Caco-2 (cell line): ENCODE results near the gene REV3L. TPM values are rescaled to one million over a fixed set of nuclear protein-coding genes. Genes with fewer than 3 reads are reported as not detected.
A peak's percentile ranks its signal among the peaks of the same experiment; 100 is the strongest.

Experiments
- BruUV-seq: library from RNA; stranded (reverse); fragments of 400-500 nt; replicated peaks from 2 replicates; lab custom pipeline; 2021; lab: Mats Ljungman, UMichigan
- CTCF ChIA-PET: fragments of 300-600 bp; sonication (Branson Sonifier 250); formaldehyde crosslinking; loops from one replicate; lab custom pipeline; 2022; ENCODE audit warnings: antibody characterized with exemption; lab: Charles Lee
- POLR2A ChIA-PET: fragments of 300-600 bp; sonication (Branson Sonifier 250); formaldehyde crosslinking; loops from one replicate; lab custom pipeline; 2022; ENCODE audit warnings: antibody characterized with exemption; lab: Charles Lee
- DNase-seq, 2 experiments: peaks; one replicate each; pipeline versions ENCODE4 v3.0.0 to v3.0.0-alpha.2; 2020 to 2022
- H3K27me3 ChIP-seq: replicated peaks from 2 replicates; pipeline ENCODE4 v1.6.0; 2011; ENCODE audit warnings: low read length; ENCODE audit not compliant: control insufficient read depth, insufficient read depth
- H3K36me3 ChIP-seq: 2 replicates; pipeline ENCODE4 v1.5.1; 2011; ENCODE audit warnings: low read length; ENCODE audit not compliant: control insufficient read depth, insufficient read depth
- H3K4me1 ChIP-seq: fragments of 250-450 bp; sonication (Bioruptor Pico); 2 replicates; pipeline ENCODE4 v1.5.1; 2020; ENCODE audit warnings: mild to moderate bottlenecking
- H3K4me3 ChIP-seq: 2 replicates; pipeline ENCODE4 v1.5.1; 2011; ENCODE audit warnings: low read depth, mild to moderate bottlenecking, control low read depth, low read length
- H3K9me3 ChIP-seq: fragments of 250-450 bp; sonication (Bioruptor Pico); 2 replicates; pipeline ENCODE4 v1.5.1; 2020; ENCODE audit warnings: mild to moderate bottlenecking, moderate library complexity
- H3K27ac Mint-ChIP-seq: one replicate; pipeline ENCODE4 v1.8.0; 2022; ENCODE audit warnings: mixed read lengths; ENCODE audit not compliant: unreplicated experiment
- H3K27me3 Mint-ChIP-seq: one replicate; pipeline ENCODE4 v1.8.0; 2022; ENCODE audit warnings: mixed read lengths; ENCODE audit not compliant: insufficient read depth, unreplicated experiment
- H3K36me3 Mint-ChIP-seq: one replicate; pipeline ENCODE4 v1.8.0; 2022; ENCODE audit warnings: mild to moderate bottlenecking, mixed read lengths; ENCODE audit not compliant: insufficient read depth, unreplicated experiment
- H3K4me1 Mint-ChIP-seq: one replicate; pipeline ENCODE4 v1.8.0; 2022; ENCODE audit warnings: low read depth, mixed read lengths; ENCODE audit not compliant: unreplicated experiment
- H3K4me3 Mint-ChIP-seq: one replicate; pipeline ENCODE4 v1.8.0; 2022; ENCODE audit warnings: mild to moderate bottlenecking, moderate library complexity, mixed read lengths; ENCODE audit not compliant: unreplicated experiment
- H3K9me3 Mint-ChIP-seq: one replicate; pipeline ENCODE4 v1.8.0; 2022; ENCODE audit warnings: mixed read lengths; ENCODE audit not compliant: unreplicated experiment
- intact Hi-C: fragments of 100-400 bp; cut with micrococcal nuclease; formaldehyde crosslinking; loops from one replicate; pipeline ENCODE4 v1.10.0; 2022; ENCODE audit not compliant: unreplicated experiment
- total RNA-seq: library from RNA; stranded (reverse); gene quantifications from 2 replicates; pipeline ENCODE4 v1.2.3, GENCODE V29; 2022
- TF ChIP-seq, protein P1 (sequence below), 2 experiments: fragments of 200-600 bp in 1 of 2; IDR thresholded peaks; 1 replicate in 1 of 2; 2 replicates in 1 of 2; pipeline versions ENCODE4 v1.5.1 to v1.8.0; 2011 to 2022; ENCODE audit warnings: antibody characterized with exemption in 1 of 2, control low read depth in 1 of 2, inconsistent platforms in 1 of 2, low read depth in 1 of 2, low read length in 1 of 2, mild to moderate bottlenecking in 1 of 2, moderate library complexity in 1 of 2; ENCODE audit not compliant: insufficient read depth in 1 of 2, severe bottlenecking in 1 of 2, unreplicated experiment in 1 of 2

Gene REV3L
- total RNA-seq, 1 experiment from 2014 or later: 22.2 TPM

DNA sequence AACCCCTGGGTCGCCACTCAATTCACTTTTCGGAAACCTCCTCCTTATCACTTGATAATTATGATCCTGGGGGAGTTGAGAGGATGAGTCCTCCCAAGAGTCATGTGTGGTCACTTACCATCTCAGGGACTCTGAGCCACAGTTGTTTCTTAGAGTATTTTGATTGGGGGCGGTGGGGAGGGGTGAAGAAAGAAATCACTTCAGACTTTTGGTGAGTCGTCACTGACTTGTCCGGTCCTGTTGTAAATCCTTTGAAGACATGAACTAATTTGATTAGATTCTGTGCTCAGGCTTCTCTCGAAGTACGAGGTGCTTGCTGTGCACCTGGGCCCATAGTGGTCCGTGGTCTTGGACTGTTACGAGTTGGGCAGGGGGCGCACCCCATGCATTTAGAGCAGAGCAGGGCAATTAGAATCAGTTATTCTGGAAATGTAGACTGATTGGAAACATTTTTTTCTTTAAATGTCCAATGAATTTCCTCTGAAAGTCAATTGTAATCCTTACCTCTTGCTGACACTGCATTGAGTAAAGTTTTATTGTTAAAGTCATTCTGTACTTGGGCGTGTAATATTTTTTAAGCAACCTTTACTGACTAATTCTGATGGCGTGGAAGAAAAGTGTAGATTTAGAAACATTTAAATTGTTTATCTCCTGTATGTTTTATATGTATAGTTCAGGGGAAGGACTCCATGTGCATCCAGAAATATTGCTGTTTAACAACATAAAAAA is 222.3 kb downstream of the REV3L start:
- Histone ChIP-seq H3K4me1 (peaks cover 11% of the 10 kb centered on the region), H3K36me3 (no peaks in the 10 kb centered on the region; the same call in 1 of the 2 replicates), H3K9me3 (no peaks in the 10 kb centered on the region), H3K4me3 (peak overlapping the region; percentile 12; the same call in 1 of the 2 replicates), H3K27me3 (no peaks in the 10 kb centered on the region)
- Mint-ChIP-seq H3K36me3 (peaks cover 29% of the 10 kb centered on the region), H3K4me3 (peak overlapping the region; percentile 77), H3K9me3 (no peaks in the 10 kb centered on the region), H3K27me3 (no peaks in the 10 kb centered on the region), H3K4me1 (peaks cover 14% of the 10 kb centered on the region), H3K27ac (peak overlapping the region; percentile 76)
- DNase-seq: no peak
- TF ChIP-seq, protein P1, sequence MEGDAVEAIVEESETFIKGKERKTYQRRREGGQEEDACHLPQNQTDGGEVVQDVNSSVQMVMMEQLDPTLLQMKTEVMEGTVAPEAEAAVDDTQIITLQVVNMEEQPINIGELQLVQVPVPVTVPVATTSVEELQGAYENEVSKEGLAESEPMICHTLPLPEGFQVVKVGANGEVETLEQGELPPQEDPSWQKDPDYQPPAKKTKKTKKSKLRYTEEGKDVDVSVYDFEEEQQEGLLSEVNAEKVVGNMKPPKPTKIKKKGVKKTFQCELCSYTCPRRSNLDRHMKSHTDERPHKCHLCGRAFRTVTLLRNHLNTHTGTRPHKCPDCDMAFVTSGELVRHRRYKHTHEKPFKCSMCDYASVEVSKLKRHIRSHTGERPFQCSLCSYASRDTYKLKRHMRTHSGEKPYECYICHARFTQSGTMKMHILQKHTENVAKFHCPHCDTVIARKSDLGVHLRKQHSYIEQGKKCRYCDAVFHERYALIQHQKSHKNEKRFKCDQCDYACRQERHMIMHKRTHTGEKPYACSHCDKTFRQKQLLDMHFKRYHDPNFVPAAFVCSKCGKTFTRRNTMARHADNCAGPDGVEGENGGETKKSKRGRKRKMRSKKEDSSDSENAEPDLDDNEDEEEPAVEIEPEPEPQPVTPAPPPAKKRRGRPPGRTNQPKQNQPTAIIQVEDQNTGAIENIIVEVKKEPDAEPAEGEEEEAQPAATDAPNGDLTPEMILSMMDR (IDR thresholded peaks at IDR 0.05; ENCODE audit: insufficient read depth in 1 of 2, low read depth in 1 of 2, low read length in 1 of 2, severe bottlenecking in 1 of 2, unreplicated experiment in 1 of 2): no peak
- no TSS peak for BruUV-seq
- ChIA-PET POLR2A (no interaction called here), CTCF (no interaction called here)
- intact Hi-C loops: no loop called here

DNA sequence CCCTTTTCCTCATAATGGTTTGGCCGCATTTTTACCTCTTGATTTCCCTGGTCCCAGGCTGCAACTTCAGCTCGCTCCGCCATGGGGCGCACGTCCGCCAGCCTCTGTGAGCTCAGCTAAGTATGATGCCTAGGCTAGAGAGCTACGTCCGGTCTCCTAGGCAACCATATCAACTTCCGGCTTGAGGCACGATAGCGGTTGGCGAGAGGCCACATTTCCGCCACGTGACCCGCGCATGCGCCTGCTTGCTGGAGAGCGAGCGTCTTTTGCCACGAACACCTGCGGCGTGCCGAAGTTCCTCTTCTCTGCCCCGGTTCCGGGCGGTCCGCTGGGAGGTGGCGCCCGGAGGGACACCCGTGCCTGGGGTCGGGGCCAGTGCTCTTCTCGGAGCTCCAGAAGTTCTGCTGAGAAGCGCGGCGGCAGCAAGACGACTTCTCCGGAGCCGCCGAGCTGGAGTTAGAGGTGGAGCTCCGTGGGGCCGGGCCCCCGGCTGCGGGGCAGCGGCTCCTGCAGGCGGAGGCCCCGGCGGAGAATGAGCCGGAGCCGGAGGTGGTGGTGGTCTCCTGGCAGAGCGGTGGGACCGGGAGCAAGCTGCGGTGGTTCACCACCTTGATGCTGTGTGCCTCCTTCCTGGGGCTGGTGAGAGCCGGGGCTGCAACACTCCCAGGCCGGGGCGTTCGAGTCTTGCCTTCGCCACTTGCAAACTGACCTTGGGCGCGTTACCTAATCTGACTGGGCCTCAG is 223.8 kb downstream of the REV3L start:
- ChIA-PET POLR2A (interaction anchor here (0.6 to 1.5 kb wide), 6 partner anchors 18 to 346 kb away, joined by 3 to 17 read pairs (median 5); partner anchors contain the start of genes REV3L and TRAF3IP2), CTCF (interaction anchor here (0.6 to 1.4 kb wide), 19 partner anchors 18 to 784 kb away, joined by 3 to 15 read pairs (median 4); partner anchors contain the start of genes GTF3C6 and REV3L)
- Histone ChIP-seq H3K9me3 (no peaks in the 10 kb centered on the region), H3K4me1 (peaks cover 13% of the 10 kb centered on the region), H3K36me3 (no peaks in the 10 kb centered on the region; the same call in 1 of the 2 replicates), H3K4me3 (peak overlapping the region; percentile 60), H3K27me3 (no peaks in the 10 kb centered on the region)
- intact Hi-C loops: loop anchor here (1.0 to 5.0 kb wide), 10 partner anchors 17 to 784 kb away; partner anchors contain the start of gene REV3L
- TF ChIP-seq, protein P1 (IDR thresholded peaks at IDR 0.05; ENCODE audit: insufficient read depth in 1 of 2, low read depth in 1 of 2, low read length in 1 of 2, severe bottlenecking in 1 of 2, unreplicated experiment in 1 of 2): peak; percentile 82 to 92
- DNase-seq: peak; percentile 98 to 99
- peak overlapping the region; percentile 77 for H3K4me3 Mint-ChIP-seq
- peak overlapping the region; percentile 76 for H3K27ac Mint-ChIP-seq
- no peaks in the 10 kb centered on the region for H3K27me3 Mint-ChIP-seq
- peaks cover 28% of the 10 kb centered on the region for H3K36me3 Mint-ChIP-seq
- peaks cover 14% of the 10 kb centered on the region for H3K4me1 Mint-ChIP-seq
- no peaks in the 10 kb centered on the region for H3K9me3 Mint-ChIP-seq
- TSS peak; percentile 57 for BruUV-seq

DNA sequence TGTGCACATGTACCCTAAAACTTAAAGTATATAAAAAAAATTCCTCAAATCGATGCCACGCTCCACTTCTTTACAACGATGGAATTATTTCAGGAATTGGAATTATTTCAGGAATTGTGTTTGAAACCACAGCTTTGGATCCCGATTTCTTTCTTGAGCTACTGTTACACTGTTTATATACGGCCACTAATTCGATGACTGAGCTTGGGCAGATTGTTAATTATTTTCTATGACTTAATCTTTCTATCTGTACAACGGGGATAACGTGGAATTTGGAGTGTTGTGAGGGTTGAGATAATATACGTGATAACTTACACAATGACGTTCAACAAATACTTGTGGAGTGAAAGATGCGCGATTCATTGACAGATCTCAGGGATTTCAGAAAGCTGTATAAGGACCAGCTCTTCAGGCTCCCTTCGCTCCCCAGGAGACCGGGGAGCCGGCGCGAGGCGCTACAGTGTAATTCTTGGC is 224.4 kb downstream of the REV3L start:
- H3K9me3 Mint-ChIP-seq: no peaks in the 10 kb centered on the region
- Histone ChIP-seq H3K4me1 (peaks cover 13% of the 10 kb centered on the region), H3K36me3 (no peaks in the 10 kb centered on the region), H3K4me3 (peak overlapping the region; percentile 36), H3K27me3 (no peaks in the 10 kb centered on the region), H3K9me3 (no peaks in the 10 kb centered on the region)
- H3K27me3 Mint-ChIP-seq: no peaks in the 10 kb centered on the region
- CTCF ChIA-PET: interaction anchor here (0.6 to 1.4 kb wide), 18 partner anchors 18 to 785 kb away, joined by 3 to 15 read pairs (median 4); partner anchors contain the start of genes GTF3C6 and REV3L
- intact Hi-C loops: loop anchor here (1.0 to 5.0 kb wide), 10 partner anchors 18 to 785 kb away; partner anchors contain the start of gene REV3L
- H3K4me3 Mint-ChIP-seq: peak overlapping the region; percentile 77
- no TSS peak for BruUV-seq
- H3K36me3 Mint-ChIP-seq: peaks cover 22% of the 10 kb centered on the region
- H3K27ac Mint-ChIP-seq: peak overlapping the region; percentile 76
- TF ChIP-seq, protein P1 (IDR thresholded peaks at IDR 0.05; ENCODE audit: insufficient read depth in 1 of 2, low read depth in 1 of 2, low read length in 1 of 2, severe bottlenecking in 1 of 2, unreplicated experiment in 1 of 2): no peak
- H3K4me1 Mint-ChIP-seq: peaks cover 16% of the 10 kb centered on the region
- POLR2A ChIA-PET: interaction anchor here (0.6 to 1.5 kb wide), 6 partner anchors 19 to 347 kb away, joined by 3 to 17 read pairs (median 8); partner anchors contain the start of genes REV3L and TRAF3IP2
- no peak for DNase-seq
